GM18909 (cell line): ENCODE data around the gene LY9.

Source experiments
- ATAC-seq: cut with Tn5 transposase; IDR thresholded peaks from one replicate; pipeline ENCODE4 v1.9.1; 2021; ENCODE audit warnings: mild to moderate bottlenecking; ENCODE audit not compliant: unreplicated experiment, poor library complexity

LY9 gene, protein sequence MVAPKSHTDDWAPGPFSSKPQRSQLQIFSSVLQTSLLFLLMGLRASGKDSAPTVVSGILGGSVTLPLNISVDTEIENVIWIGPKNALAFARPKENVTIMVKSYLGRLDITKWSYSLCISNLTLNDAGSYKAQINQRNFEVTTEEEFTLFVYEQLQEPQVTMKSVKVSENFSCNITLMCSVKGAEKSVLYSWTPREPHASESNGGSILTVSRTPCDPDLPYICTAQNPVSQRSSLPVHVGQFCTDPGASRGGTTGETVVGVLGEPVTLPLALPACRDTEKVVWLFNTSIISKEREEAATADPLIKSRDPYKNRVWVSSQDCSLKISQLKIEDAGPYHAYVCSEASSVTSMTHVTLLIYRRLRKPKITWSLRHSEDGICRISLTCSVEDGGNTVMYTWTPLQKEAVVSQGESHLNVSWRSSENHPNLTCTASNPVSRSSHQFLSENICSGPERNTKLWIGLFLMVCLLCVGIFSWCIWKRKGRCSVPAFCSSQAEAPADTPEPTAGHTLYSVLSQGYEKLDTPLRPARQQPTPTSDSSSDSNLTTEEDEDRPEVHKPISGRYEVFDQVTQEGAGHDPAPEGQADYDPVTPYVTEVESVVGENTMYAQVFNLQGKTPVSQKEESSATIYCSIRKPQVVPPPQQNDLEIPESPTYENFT

DNA sequence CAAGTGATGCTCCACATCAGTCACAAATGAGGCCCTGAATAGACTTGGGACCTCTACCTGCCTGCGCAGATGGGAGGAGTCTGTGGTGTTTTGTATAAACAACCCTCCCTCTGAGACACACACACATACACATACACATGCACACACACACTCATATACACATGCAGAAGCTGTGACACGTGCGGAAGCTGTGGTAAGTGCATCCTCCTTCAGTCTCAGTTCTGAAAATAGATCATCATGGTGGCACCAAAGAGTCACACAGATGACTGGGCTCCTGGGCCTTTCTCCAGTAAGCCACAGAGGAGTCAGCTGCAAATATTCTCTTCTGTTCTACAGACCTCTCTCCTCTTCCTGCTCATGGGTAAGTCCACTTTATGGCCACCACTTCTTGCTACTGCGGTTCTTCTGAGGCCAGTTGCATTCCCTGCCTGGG is at the start of gene LY9:
LY9 (plus strand) TSS at position 224 of the 433 bp plus-strand sequence; CDS start at position 238, 14 bp downstream.
- peak; percentile 85 for ATAC-seq

DNA sequence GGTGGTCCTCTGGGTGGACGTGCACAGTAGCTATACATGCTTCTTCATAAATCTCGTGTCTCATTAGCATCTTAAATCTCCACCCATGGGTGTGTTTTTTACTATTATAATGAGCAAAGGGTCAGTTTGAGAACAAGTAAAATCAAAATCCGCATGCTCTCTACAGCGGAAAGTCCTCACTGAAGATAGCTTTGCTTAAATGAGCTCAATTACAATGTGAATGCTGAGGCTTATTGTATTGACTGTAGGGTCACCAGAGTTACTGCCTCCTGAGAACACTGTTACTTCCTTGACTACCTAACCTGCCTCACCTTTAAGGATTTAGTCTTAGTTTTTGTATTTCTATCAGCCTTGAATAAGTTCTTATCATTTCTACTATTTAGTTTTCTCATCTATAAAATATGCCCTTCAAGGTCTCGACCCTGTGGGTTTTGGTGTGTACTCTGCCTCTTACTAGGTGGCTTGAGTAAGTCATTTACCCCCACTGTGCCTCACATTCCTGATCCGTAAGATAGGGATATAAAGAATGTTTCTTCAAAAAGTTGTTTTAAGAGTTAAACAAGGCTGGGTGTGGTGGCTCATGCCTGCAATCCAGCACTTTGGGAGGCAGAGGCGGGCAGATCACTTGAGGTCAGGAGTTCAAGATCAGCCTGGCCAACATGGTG is 49.0 kb upstream of the LY9 start:
- no peak for ATAC-seq

DNA sequence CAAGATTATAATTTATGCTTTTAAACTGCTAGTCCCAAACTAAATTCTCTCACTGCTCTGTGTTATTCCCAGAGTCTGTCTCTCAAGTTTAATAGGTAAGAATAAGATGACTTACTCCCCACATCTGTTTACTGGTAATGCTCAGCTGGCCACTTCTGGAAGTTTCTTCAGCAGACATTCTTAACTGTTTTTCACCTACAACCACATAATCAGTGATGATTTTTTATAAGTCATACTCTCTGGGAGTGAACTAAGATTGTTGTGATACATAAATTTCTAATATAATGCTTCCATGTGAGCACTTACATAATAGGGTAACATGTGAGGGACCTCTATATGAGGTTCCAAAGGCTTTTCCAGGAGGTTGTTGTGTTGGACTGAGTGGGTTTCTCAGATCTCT is 48.3 kb upstream of the LY9 start:
- ATAC-seq = no peak

- no peak for ATAC-seq
Observed at GRCh38 chr1:160748181-160748877, 47.6 kb upstream of the LY9 start.

GRCh38 chr1:160748878-160749269 is 47.1 kb upstream of the LY9 start:
- ATAC-seq = no peak

- ATAC-seq = no peak
Observed at GRCh38 chr1:160750608-160751007, 45.4 kb upstream of the LY9 start.

DNA sequence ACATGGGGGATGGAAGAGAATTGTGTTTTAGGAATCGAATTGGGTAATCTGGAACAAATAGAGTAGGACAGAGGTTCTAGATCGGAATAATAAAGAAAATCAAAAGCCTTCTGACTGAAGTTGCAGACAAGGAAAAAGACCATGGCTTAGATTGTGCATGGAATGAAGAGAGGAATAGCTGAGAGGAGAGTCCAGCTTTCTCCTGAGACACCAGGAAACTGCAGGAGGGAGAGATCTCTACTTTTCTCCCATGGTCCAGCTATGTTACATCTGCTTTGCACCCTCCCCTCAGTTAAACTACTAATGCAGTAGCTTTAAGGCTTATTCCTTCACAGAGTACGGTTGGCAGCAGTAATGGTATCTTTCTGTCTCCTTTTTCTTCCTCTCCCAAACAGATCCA is 43.6 kb upstream of the LY9 start:
- ATAC-seq = no peak

DNA sequence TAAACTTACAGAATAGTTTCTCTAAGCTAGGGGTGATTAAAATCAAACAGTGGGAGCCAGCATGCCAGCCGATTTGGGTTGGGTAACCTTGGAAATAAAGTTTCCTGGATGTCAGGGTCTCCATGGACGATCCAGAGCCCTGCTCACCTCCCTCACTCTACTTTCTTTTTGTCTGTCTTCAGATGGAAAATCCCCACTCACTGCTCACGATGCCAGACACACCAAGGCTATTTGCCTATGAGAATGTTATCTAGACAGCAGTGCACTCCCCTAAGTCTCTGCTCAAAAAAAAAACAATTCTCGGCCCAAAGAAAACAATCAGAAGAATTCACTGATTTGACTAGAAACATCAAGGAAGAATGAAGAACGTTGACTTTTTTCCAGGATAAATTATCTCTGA is 43.0 kb upstream of the LY9 start:
- ATAC-seq = no peak

- ATAC-seq = no peak
Observed at GRCh38 chr1:160753594-160753993, 42.4 kb upstream of the LY9 start.

DNA sequence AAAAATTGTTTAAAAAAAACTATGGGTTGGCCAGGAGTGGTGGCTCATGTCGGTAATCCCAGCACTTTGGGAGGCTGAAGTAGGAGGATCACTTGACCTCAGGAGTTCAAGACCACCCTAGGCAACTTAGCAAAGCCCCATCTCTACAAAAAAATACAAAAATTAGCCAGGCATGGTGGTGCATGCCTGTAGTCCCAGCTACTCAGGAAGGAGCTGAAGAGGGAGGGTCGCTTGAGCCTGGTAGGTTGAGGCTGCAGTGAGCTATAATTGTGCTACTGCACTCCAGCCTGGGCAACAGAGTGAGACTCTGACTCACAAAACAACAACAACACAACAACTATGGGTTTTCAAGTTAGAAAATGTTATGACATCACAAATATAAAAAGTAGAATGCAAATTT is 40.5 kb upstream of the LY9 start:
- ATAC-seq = no peak

- ATAC-seq = peak; percentile 61
Observed at GRCh38 chr1:160755911-160756848, 39.8 kb upstream of the LY9 start.

GRCh38 chr1:160756849-160757201 is 39.1 kb upstream of the LY9 start:
- peak; percentile 3 for ATAC-seq

- ATAC-seq = no peak
Observed at GRCh38 chr1:160758521-160758920, 37.5 kb upstream of the LY9 start.

GRCh38 chr1:160759740-160760139 is 36.2 kb upstream of the LY9 start:
- no peak for ATAC-seq

- ATAC-seq = no peak
Observed at GRCh38 chr1:160761046-160761445, 34.9 kb upstream of the LY9 start.

DNA sequence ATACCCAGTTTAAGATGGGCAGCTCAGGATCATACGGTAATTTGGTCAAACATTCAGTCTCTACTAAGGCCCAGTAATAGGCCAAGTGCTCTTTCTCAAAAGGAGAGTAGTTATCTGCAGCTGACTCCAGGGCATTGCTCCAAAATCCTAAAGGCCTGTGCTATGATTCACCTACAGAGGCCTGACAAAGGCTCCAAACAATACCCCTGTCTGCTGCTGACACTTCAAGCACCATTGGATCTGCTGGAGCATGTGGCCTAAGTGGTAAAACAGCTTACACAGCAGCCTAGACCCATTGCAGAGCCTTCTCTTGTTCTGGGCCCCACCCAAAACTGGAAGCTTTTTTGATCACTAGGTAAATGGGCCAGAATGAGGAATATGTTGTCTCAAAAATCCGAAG is 34.1 kb upstream of the LY9 start:
- no peak for ATAC-seq

- ATAC-seq = no peak
Observed at GRCh38 chr1:160763993-160764392, 32.0 kb upstream of the LY9 start.

DNA sequence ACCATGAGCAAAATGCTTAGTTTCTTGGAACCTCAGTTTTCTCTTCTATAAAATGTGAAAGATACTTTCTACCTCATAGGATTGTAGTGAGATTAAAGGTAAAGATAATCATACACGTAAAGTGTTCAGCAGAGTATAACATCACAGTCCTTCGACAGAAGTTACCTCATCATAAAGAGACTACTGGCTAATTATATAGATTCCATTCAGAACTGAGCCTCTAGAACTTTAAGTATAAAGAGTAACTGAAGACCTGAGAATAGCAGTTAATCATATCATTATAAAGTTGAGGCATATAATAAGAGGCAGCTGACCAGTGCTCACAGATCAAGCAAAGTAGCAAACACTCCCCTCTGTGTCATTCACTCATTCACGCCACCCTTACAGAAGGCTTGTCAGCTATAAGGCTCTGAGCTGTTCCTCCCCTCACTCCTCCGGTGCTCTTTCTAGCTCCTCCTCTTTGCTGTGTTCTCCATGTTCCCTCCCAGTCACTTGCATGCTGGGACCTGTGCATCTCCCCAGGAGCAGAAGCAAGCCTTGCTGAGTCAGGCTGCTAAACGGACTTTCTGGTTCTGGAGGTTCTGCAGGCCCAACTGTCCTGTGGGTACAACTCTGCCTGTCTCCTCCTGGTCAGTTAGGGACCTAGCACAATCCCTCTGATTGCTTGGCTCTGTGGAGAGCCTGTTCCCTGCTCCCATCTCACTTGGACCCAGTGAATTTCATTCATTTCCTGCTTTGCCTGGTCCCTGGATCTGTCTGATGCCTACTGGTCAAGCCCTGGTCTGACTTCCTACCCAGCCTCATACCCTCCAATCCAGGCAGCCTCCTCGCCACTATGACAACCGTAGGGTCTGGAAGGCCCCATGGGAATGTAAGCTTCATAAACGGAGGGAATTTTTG is 28.3 kb upstream of the LY9 start:
- ATAC-seq = peak; percentile 51

- peak; percentile 76 for ATAC-seq
Observed at GRCh38 chr1:160768295-160768657, 27.7 kb upstream of the LY9 start.
